Fibroblast of the aortic adventitia (primary cell): ENCODE measurements around the gene CFLAR. TPM values are rescaled to one million over a fixed set of nuclear protein-coding genes. Genes with fewer than 3 reads are reported as not detected.

Source experiments
- DNase-seq: peaks from one replicate; pipeline ENCODE4 v3.0.0-alpha.2; 2010; ENCODE audit warnings: low read depth
- H3K4me3 ChIP-seq: 2 replicates; pipeline ENCODE4 v1.5.1; 2011; ENCODE audit warnings: low read depth, mild to moderate bottlenecking, control low read depth, low read length, moderate library complexity
- CTCF ChIP-seq: IDR thresholded peaks from 2 replicates; pipeline ENCODE4 v1.5.1; 2011; ENCODE audit warnings: mild to moderate bottlenecking, low read length, control low read depth, inconsistent platforms; ENCODE audit not compliant: insufficient read depth
- total RNA-seq: library from RNA; depleted of rRNA; stranded (reverse); fragments of >200 nt; gene quantifications from 2 replicates; pipeline ENCODE4 v1.2.3, GENCODE V29; 2012; ENCODE audit warnings: low replicate concordance

Gene CFLAR
- total RNA-seq, 1 donor: 71.5 TPM

- DNase-seq: peak; percentile 81
- TF ChIP-seq CTCF: peak; percentile 55
These were observed 2.4 kb downstream of the CFLAR start for GRCh38 chr2:201118121-201118960.

GRCh38 chr2:201118961-201119854 is 3.2 kb downstream of the CFLAR start:
- H3K4me3 ChIP-seq: peak overlapping the region; percentile 80
- peak; percentile 57 for DNase-seq
- TF ChIP-seq CTCF: no peak

More at GRCh38 chr2:201118121-201118960, 2.4 kb downstream of the CFLAR start:
- peak overlapping the region; percentile 80 for H3K4me3 ChIP-seq

GRCh38 chr2:201122276-201122675 is 6.3 kb downstream of the CFLAR start:
- no peak for DNase-seq
- TF ChIP-seq CTCF: no peak
- H3K4me3 ChIP-seq: no peak overlapping the region

- no peak for TF ChIP-seq CTCF
- H3K4me3 ChIP-seq: no peak overlapping the region
- DNase-seq: peak; percentile 60
These were observed 10.6 kb downstream of the CFLAR start for GRCh38 chr2:201126308-201127151.

GRCh38 chr2:201127152-201127511 is 11.2 kb downstream of the CFLAR start:
- H3K4me3 ChIP-seq: no peak overlapping the region
- DNase-seq: no peak
- no peak for TF ChIP-seq CTCF

GRCh38 chr2:201127570-201127969 is 11.6 kb downstream of the CFLAR start:
- TF ChIP-seq CTCF: no peak
- DNase-seq: peak; percentile 78
- no peak overlapping the region for H3K4me3 ChIP-seq
